Endothelial cell of umbilical vein (primary cell): ENCODE measurements around the gene ZNF141. TPM values are rescaled to one million over a fixed set of nuclear protein-coding genes. Genes with fewer than 3 reads are reported as not detected.

Source experiments
- BruUV-seq: library from RNA; stranded (reverse); fragments of 400-500 nt; replicated peaks from 2 replicates; lab custom pipeline; 2021; lab: Mats Ljungman, UMichigan
- CTCF ChIA-PET: fragments of 300-600, 350-600 bp; sonication (Branson Sonifier 250); formaldehyde crosslinking; loops from one replicate; lab custom pipeline; 2021; ENCODE audit warnings: antibody characterized with exemption, inconsistent platforms; lab: Charles Lee
- POLR2A ChIA-PET: fragments of 300-600, 350-600 bp; sonication (Branson Sonifier 250); formaldehyde crosslinking; loops from one replicate; lab custom pipeline; 2021; ENCODE audit warnings: antibody characterized with exemption, inconsistent platforms; lab: Charles Lee
- DNase-seq: peaks from one replicate; pipeline ENCODE4 v3.0.0-alpha.2; 2011; ENCODE audit warnings: low read depth, low spot score
- FAIRE-seq: peaks from 2 replicates; lab custom pipeline; 2011; peaks lifted over from hg19 to GRCh38; lab: Jason Lieb, UNC
- H2AFZ ChIP-seq: 2 replicates; pipeline ENCODE4 v1.6.0; 2012; ENCODE audit warnings: low read depth, low read length, control low read depth, inconsistent platforms
- H3K27ac ChIP-seq: 2 replicates; pipeline ENCODE4 v1.5.1; 2011; ENCODE audit warnings: low read depth, mild to moderate bottlenecking, control low read depth, low read length, moderate library complexity; ENCODE audit not compliant: insufficient read depth
- H3K27me3 ChIP-seq, 2 experiments: 2 replicates each; pipeline versions ENCODE4 v1.6.0 to v1.6.1; 2011; ENCODE audit warnings: low read length in 2 of 2, mixed read lengths in 1 of 2; ENCODE audit not compliant: control insufficient read depth in 2 of 2, insufficient read depth in 2 of 2
- H3K36me3 ChIP-seq, 2 experiments: 2 replicates in 1 of 2; 3 replicates in 1 of 2; pipeline ENCODE4 v1.5.1; 2011; ENCODE audit warnings: low read length in 2 of 2, mild to moderate bottlenecking in 1 of 2, moderate library complexity in 1 of 2; ENCODE audit not compliant: control insufficient read depth in 2 of 2, insufficient read depth in 2 of 2; ENCODE audit errors: extremely low read depth in 1 of 2
- H3K4me1 ChIP-seq: 3 replicates; pipeline ENCODE4 v1.5.1; 2011; ENCODE audit warnings: mild to moderate bottlenecking, low read length; ENCODE audit not compliant: control insufficient read depth, insufficient read depth; ENCODE audit errors: extremely low read depth
- H3K4me2 ChIP-seq: 2 replicates; pipeline ENCODE4 v1.6.1; 2011; ENCODE audit warnings: low read length, control low read depth, mixed read lengths; ENCODE audit not compliant: insufficient read depth
- H3K4me3 ChIP-seq, 3 experiments: fragments of 200-600 bp in 1 of 3; sonication (generic), shearing (Covaris generic) in 1 of 3; replicated peaks in 1 of 3; 2 replicates each; pipeline ENCODE4 v1.5.1; 2011 to 2016; ENCODE audit warnings: control low read depth in 3 of 3, low read length in 3 of 3, mild to moderate bottlenecking in 2 of 3, inconsistent platforms in 1 of 3, low read depth in 1 of 3, moderate library complexity in 1 of 3; ENCODE audit not compliant: insufficient read depth in 1 of 3
- H3K79me2 ChIP-seq: 2 replicates; pipeline ENCODE4 v1.6.0; 2012; ENCODE audit warnings: low read length, inconsistent platforms; ENCODE audit not compliant: control insufficient read depth, insufficient read depth
- H3K9ac ChIP-seq: replicated peaks from 2 replicates; pipeline ENCODE3; 2011; ENCODE audit warnings: low read length, control low read depth; ENCODE audit not compliant: insufficient read depth; ENCODE audit errors: extremely low read depth
- H3K9me1 ChIP-seq: replicated peaks from 3 replicates; pipeline ENCODE4 v1.6.0; 2011; ENCODE audit warnings: mild to moderate bottlenecking, low read length; ENCODE audit not compliant: control insufficient read depth, insufficient read depth; ENCODE audit errors: extremely low read depth
- H3K9me3 ChIP-seq: replicated peaks from 2 replicates; pipeline ENCODE4 v1.5.1; 2012; ENCODE audit warnings: low read length, inconsistent platforms; ENCODE audit not compliant: control insufficient read depth, insufficient read depth
- H4K20me1 ChIP-seq: replicated peaks from 2 replicates; pipeline ENCODE3; 2011; ENCODE audit warnings: mild to moderate bottlenecking, low read length; ENCODE audit not compliant: control insufficient read depth, insufficient read depth; ENCODE audit errors: extremely low read depth
- EZH2 ChIP-seq: IDR thresholded peaks from 2 replicates; pipeline ENCODE4 v1.6.1; 2012; ENCODE audit warnings: borderline replicate concordance, low read depth, mild to moderate bottlenecking, moderate library complexity, low read length, inconsistent platforms; ENCODE audit not compliant: severe bottlenecking
- FOS ChIP-seq: IDR thresholded peaks from 2 replicates; pipeline ENCODE4 v1.6.1; 2011; ENCODE audit warnings: mild to moderate bottlenecking, low read length, moderate library complexity, borderline replicate concordance; ENCODE audit not compliant: insufficient read depth
- GATA2 ChIP-seq: IDR thresholded peaks from 2 replicates; pipeline ENCODE4 v1.7.0; 2011; ENCODE audit warnings: low read depth, mild to moderate bottlenecking, moderate library complexity, mixed read lengths, low read length; ENCODE audit not compliant: insufficient read length, insufficient read depth
- JUN ChIP-seq: IDR thresholded peaks from 2 replicates; pipeline ENCODE4 v1.6.1; 2011; ENCODE audit warnings: borderline replicate concordance, low read depth; ENCODE audit not compliant: insufficient read length, insufficient read depth
- MYC ChIP-seq: IDR thresholded peaks from one replicate; pipeline ENCODE4 v1.6.1; 2011; ENCODE audit warnings: mild to moderate bottlenecking, low read depth, low read length
- POLR2A ChIP-seq: IDR thresholded peaks from 2 replicates; pipeline ENCODE4 v1.6.1; 2012; ENCODE audit warnings: low read depth, mild to moderate bottlenecking, control low read depth, low read length
- POLR2AphosphoS5 ChIP-seq: IDR thresholded peaks from 2 replicates; pipeline ENCODE4 v1.6.1; 2012; ENCODE audit warnings: low read depth, mild to moderate bottlenecking, control low read depth, low read length, moderate library complexity; ENCODE audit not compliant: insufficient read depth
- dilution Hi-C: fragments of 300-500 bp; cut with MboI; formaldehyde crosslinking; loops from one replicate; pipeline ENCODE4 v1.15.0; 2019; ENCODE audit warnings: low sequenced_read_pairs; ENCODE audit not compliant: extremely low pct_ligation_motif_present
- intact Hi-C: fragments of 100-400 bp; cut with micrococcal nuclease; formaldehyde crosslinking; loops from one replicate; pipeline ENCODE4 v1.10.0; 2022
- polyA plus RNA-seq, 4 experiments: library from polyadenylated mRNA; depleted of rRNA in 3 of 4; stranded (reverse) in 3 of 4; unstranded in 1 of 4; fragments of >200 nt; gene quantifications; 2 replicates each; pipeline versions ENCODE4 v1.2.1 to v1.2.3, GENCODE V29; 2011 to 2012; ENCODE audit warnings: missing spikeins in 1 of 4
- total RNA-seq: library from RNA; stranded (reverse); gene quantifications from 2 replicates; pipeline ENCODE4 v1.2.3, GENCODE V29; 2021
- TF ChIP-seq, protein P1 (sequence below), 2 donors: IDR thresholded peaks; 1 replicate in 1 of 2; 2 replicates in 1 of 2; pipeline ENCODE4 v1.5.1; 2011; ENCODE audit warnings: low read length in 2 of 2, mild to moderate bottlenecking in 2 of 2, moderate library complexity in 2 of 2, control low read depth in 1 of 2, inconsistent platforms in 1 of 2, low read depth in 1 of 2; ENCODE audit not compliant: insufficient read depth in 1 of 2; ENCODE audit errors: extremely low read depth in 1 of 2
- TF ChIP-seq, protein P2 (sequence below): IDR thresholded peaks from 2 replicates; pipeline ENCODE4 v1.6.1; 2011; ENCODE audit not compliant: insufficient read depth, insufficient read length

The ZNF141 gene
- total and polyA plus RNA-seq, 2 donors (not counting 3 experiments of a cell fraction or from before 2014, with no cell fraction given) = 2.2 to 11.4 TPM

DNA sequence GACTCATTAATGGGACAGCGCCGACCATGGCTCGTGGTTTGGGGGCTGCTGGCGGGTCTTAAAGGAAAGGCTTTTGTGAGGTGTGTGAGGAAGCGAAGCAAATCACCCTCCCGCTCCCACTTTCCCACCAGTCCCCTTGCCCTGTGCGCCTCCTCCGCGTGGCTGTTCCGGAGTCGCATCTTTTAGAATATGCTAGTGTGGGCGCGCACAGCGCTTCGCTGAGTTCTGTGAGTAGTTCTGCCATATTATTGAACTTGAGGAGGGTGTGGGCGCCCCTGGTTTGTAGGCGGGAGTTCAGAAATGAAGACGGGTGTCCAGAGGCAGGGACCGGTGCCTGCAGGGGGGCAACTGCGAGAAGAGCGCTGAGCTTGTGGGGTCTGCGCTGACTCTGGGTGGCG is 49.1 kb downstream of the ZNF141 start:
- dilution Hi-C loops (no loop called here), intact Hi-C loops (no loop called here)
- no peak overlapping the region for H2AFZ ChIP-seq
- BruUV-seq = no TSS peak
- CTCF ChIA-PET = no interaction called here
- no peaks in the 10 kb centered on the region for H3K36me3 ChIP-seq
- TF ChIP-seq, protein P1, sequence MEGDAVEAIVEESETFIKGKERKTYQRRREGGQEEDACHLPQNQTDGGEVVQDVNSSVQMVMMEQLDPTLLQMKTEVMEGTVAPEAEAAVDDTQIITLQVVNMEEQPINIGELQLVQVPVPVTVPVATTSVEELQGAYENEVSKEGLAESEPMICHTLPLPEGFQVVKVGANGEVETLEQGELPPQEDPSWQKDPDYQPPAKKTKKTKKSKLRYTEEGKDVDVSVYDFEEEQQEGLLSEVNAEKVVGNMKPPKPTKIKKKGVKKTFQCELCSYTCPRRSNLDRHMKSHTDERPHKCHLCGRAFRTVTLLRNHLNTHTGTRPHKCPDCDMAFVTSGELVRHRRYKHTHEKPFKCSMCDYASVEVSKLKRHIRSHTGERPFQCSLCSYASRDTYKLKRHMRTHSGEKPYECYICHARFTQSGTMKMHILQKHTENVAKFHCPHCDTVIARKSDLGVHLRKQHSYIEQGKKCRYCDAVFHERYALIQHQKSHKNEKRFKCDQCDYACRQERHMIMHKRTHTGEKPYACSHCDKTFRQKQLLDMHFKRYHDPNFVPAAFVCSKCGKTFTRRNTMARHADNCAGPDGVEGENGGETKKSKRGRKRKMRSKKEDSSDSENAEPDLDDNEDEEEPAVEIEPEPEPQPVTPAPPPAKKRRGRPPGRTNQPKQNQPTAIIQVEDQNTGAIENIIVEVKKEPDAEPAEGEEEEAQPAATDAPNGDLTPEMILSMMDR (IDR thresholded peaks at IDR 0.05; ENCODE audit: extremely low read depth in 1 of 2, insufficient read depth in 1 of 2, low read depth in 1 of 2, low read length in 2 of 2) = no peak
- TF ChIP-seq POLR2AphosphoS5 (no peak), POLR2A (no peak), JUN (no peak), FOS (no peak), MYC (no peak), GATA2 (no peak), EZH2 (no peak)
- TF ChIP-seq, protein P2, sequence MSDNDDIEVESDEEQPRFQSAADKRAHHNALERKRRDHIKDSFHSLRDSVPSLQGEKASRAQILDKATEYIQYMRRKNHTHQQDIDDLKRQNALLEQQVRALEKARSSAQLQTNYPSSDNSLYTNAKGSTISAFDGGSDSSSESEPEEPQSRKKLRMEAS = no peak
- no peak overlapping the region for H3K4me2 ChIP-seq
- H3K4me3 ChIP-seq = no peak overlapping the region
- DNase-seq (no peak), FAIRE-seq (no peak)
- no peaks in the 10 kb centered on the region for H3K79me2 ChIP-seq
- H3K9me1 ChIP-seq = no peaks in the 10 kb centered on the region
- peaks cover 6% of the 10 kb centered on the region for H3K9me3 ChIP-seq
- H3K27me3 ChIP-seq = peaks cover 0 to 3% of the 10 kb centered on the region in 2 experiments
- POLR2A ChIA-PET = no interaction called here
- H3K27ac ChIP-seq = no peak overlapping the region
- H4K20me1 ChIP-seq = no peaks in the 10 kb centered on the region
- H3K4me1 ChIP-seq = no peaks in the 10 kb centered on the region
- no peak overlapping the region for H3K9ac ChIP-seq
